Mesodermal cell (in vitro differentiated cells): Measurements from ENCODE around the gene GAREM2.
A peak's percentile ranks its signal among the peaks of the same experiment; 100 is the strongest.

Experiments used
- H3K27ac ChIP-seq: 2 replicates; pipeline ENCODE4 v1.7.0; 2013; ENCODE audit warnings: mild to moderate bottlenecking, low read depth, low read length, moderate library complexity; ENCODE audit not compliant: severe bottlenecking
- H3K36me3 ChIP-seq: 2 replicates; pipeline ENCODE4 v1.7.1; 2013; ENCODE audit warnings: mild to moderate bottlenecking, low read length, moderate library complexity; ENCODE audit not compliant: control insufficient read depth, insufficient read depth
- H3K4me1 ChIP-seq: one replicate; pipeline ENCODE4 v1.7.1; 2013; ENCODE audit warnings: mild to moderate bottlenecking, low read length; ENCODE audit not compliant: insufficient read depth, control insufficient read depth, poor library complexity, severe bottlenecking
- H3K4me3 ChIP-seq: 2 replicates; pipeline ENCODE4 v1.7.0; 2013; ENCODE audit warnings: low read length, control low read depth, mild to moderate bottlenecking; ENCODE audit not compliant: insufficient read depth, poor library complexity, severe bottlenecking; ENCODE audit errors: extremely low read depth
- H3K9me3 ChIP-seq: 2 replicates; pipeline ENCODE4 v1.7.1; 2013; ENCODE audit warnings: mild to moderate bottlenecking, low read length, moderate library complexity; ENCODE audit not compliant: control insufficient read depth
- WGBS, 2 experiments: methylation state at CpG; one replicate each; pipeline ENCODE4 v1.1.5; 2013; ENCODE audit warnings: missing lambda C conversion rate in 2 of 2; ENCODE audit not compliant: insufficient coverage in 2 of 2; 5-methylcytosine and 5-hydroxymethylcytosine counted together

GAREM2 gene

GRCh38 chr2:26178746-26179436 is 6.0 kb downstream of the GAREM2 start:
- Histone ChIP-seq H3K27ac (no peak overlapping the region), H3K4me3 (peak overlapping the region; percentile 32), H3K4me1 (peaks cover 5% of the 10 kb centered on the region)

GRCh38 chr2:26179446-26179913 is 6.6 kb downstream of the GAREM2 start:
- Histone ChIP-seq H3K36me3 (peaks cover 3% of the 10 kb centered on the region), H3K4me1 (peaks cover 5% of the 10 kb centered on the region), H3K27ac (no peak overlapping the region), H3K4me3 (peak overlapping the region; percentile 32), H3K9me3 (no peaks in the 10 kb centered on the region)
- WGBS, 2 experiments, result 20 to 23% methylated on average over 4 to 8 of the region's 12 CpGs

More at GRCh38 chr2:26178746-26179436, 6.0 kb downstream of the GAREM2 start:
- WGBS, 2 experiments, result 6 to 28% methylated on average over 12 to 30 of the region's 48 CpGs
- peaks cover 3% of the 10 kb centered on the region for H3K36me3 ChIP-seq
- no peaks in the 10 kb centered on the region for H3K9me3 ChIP-seq

GRCh38 chr2:26182441-26182840 is 9.6 kb downstream of the GAREM2 start:
- Histone ChIP-seq H3K27ac (no peak overlapping the region), H3K36me3 (no peaks in the 10 kb centered on the region), H3K9me3 (no peaks in the 10 kb centered on the region), H3K4me3 (no peak overlapping the region), H3K4me1 (peaks cover 5% of the 10 kb centered on the region)
- WGBS, 2 experiments, result 93 to 100% methylated on average over 4 to 5 of the region's 5 CpGs

- Histone ChIP-seq H3K36me3 (peaks cover 1% of the 10 kb centered on the region), H3K9me3 (no peaks in the 10 kb centered on the region), H3K27ac (no peak overlapping the region), H3K4me3 (no peak overlapping the region), H3K4me1 (peaks cover 5% of the 10 kb centered on the region)
- 92 to 95% methylated on average over 9 to 10 of the region's 11 CpGs for WGBS, 2 experiments
Observed at GRCh38 chr2:26182887-26183630, 10.2 kb downstream of the GAREM2 start.

GRCh38 chr2:26184121-26184520 is 11.2 kb downstream of the GAREM2 start:
- no peak overlapping the region for H3K4me3 ChIP-seq
- peaks cover 5% of the 10 kb centered on the region for H3K4me1 ChIP-seq
- 84 to 85% methylated on average over 27 to 34 of the region's 34 CpGs for WGBS, 2 experiments
- no peaks in the 10 kb centered on the region for H3K9me3 ChIP-seq
- H3K36me3 ChIP-seq, result peaks cover 10% of the 10 kb centered on the region
- H3K27ac ChIP-seq, result no peak overlapping the region

- WGBS, 2 experiments, result 15% methylated on average over 85 to 90 of the region's 114 CpGs
- peaks cover 15% of the 10 kb centered on the region for H3K36me3 ChIP-seq
- H3K27ac ChIP-seq, result no peak overlapping the region
- H3K9me3 ChIP-seq, result no peaks in the 10 kb centered on the region
- H3K4me3 ChIP-seq, result peak overlapping the region; percentile 42
- no peaks in the 10 kb centered on the region for H3K4me1 ChIP-seq
Observed at GRCh38 chr2:26184555-26185303, 11.8 kb downstream of the GAREM2 start.

- Histone ChIP-seq H3K27ac (no peak overlapping the region), H3K36me3 (peaks cover 18% of the 10 kb centered on the region), H3K9me3 (no peaks in the 10 kb centered on the region), H3K4me1 (no peaks in the 10 kb centered on the region), H3K4me3 (peak overlapping the region; percentile 42)
- WGBS, 2 experiments, result 61 to 87% methylated on average over 10 to 14 of the region's 20 CpGs
Observed at GRCh38 chr2:26185304-26185928, 12.5 kb downstream of the GAREM2 start.

GRCh38 chr2:26185954-26186770 is 13.3 kb downstream of the GAREM2 start:
- no peak overlapping the region for H3K4me3 ChIP-seq

GRCh38 chr2:26187114-26187513 is 14.2 kb downstream of the GAREM2 start:
- Histone ChIP-seq H3K9me3 (no peaks in the 10 kb centered on the region), H3K4me1 (no peaks in the 10 kb centered on the region), H3K27ac (no peak overlapping the region), H3K4me3 (no peak overlapping the region), H3K36me3 (peaks cover 35% of the 10 kb centered on the region)
- 94 to 100% methylated on average over 3 to 13 of the region's 15 CpGs for WGBS, 2 experiments

More at GRCh38 chr2:26185954-26186770, 13.3 kb downstream of the GAREM2 start:
- 92 to 95% methylated on average over 10 to 14 of the region's 16 CpGs for WGBS, 2 experiments
- H3K36me3 ChIP-seq, result peaks cover 25% of the 10 kb centered on the region
- no peak overlapping the region for H3K27ac ChIP-seq
- H3K4me1 ChIP-seq, result no peaks in the 10 kb centered on the region
- H3K9me3 ChIP-seq, result no peaks in the 10 kb centered on the region
